Muscle of leg (tissue), 11 donors: ENCODE data around the gene DGKD. TPM values are rescaled to one million over a fixed set of nuclear protein-coding genes. Genes with fewer than 3 reads are reported as not detected.

Experiments used
- DNase-seq: peaks from one replicate; pipeline ENCODE4 v3.0.0; 2013
- H3K27ac ChIP-seq: one replicate; pipeline ENCODE4 v1.5.1; 2013; ENCODE audit warnings: mild to moderate bottlenecking, low read length, control low read depth
- H3K27me3 ChIP-seq: one replicate; pipeline ENCODE4 v1.6.1; 2013; ENCODE audit warnings: low read length; ENCODE audit not compliant: control insufficient read depth, insufficient read depth
- H3K36me3 ChIP-seq: one replicate; pipeline ENCODE4 v1.6.1; 2013; ENCODE audit warnings: low read length; ENCODE audit not compliant: control insufficient read depth, insufficient read depth
- H3K4me1 ChIP-seq: one replicate; pipeline ENCODE4 v1.6.1; 2013; ENCODE audit warnings: low read length; ENCODE audit not compliant: control insufficient read depth, insufficient read depth
- H3K4me3 ChIP-seq: one replicate; pipeline ENCODE4 v1.5.1; 2013; ENCODE audit warnings: low read length, control low read depth
- H3K9me3 ChIP-seq: replicated peaks from 2 replicates; pipeline ENCODE4 v1.6.1; 2013; ENCODE audit warnings: low read depth, low read length; ENCODE audit not compliant: control insufficient read depth
- WGBS: methylation state at CpG from one replicate; pipeline ENCODE4 v1.1.5; 2013; ENCODE audit warnings: missing lambda C conversion rate; ENCODE audit not compliant: insufficient coverage; 5-methylcytosine and 5-hydroxymethylcytosine counted together
- polyA plus RNA-seq, 8 donors: library from polyadenylated mRNA; unstranded; fragments of 120-200 nt; gene quantifications; one replicate each; pipeline versions ENCODE4 v1.2.1 to v1.2.3, GENCODE V29; 2013; ENCODE audit warnings: inconsistent platforms in 1 of 8, low replicate concordance in 1 of 8; ENCODE audit not compliant: insufficient read length in 8 of 8, insufficient read depth in 1 of 8
- total RNA-seq: library from RNA; stranded (reverse); fragments of 120-200 nt; gene quantifications from one replicate; pipeline ENCODE4 v1.2.4, GENCODE V29; 2013

Gene DGKD
- total and polyA plus RNA-seq, 9 donors = 14.7 to 30.3 (median 22.3) TPM

GRCh38 chr2:233410196-233410760, 56.0 kb downstream of the DGKD start:
- Histone ChIP-seq H3K9me3 (peaks cover 8% of the 10 kb centered on the region), H3K27ac (no peak overlapping the region), H3K4me3 (no peak overlapping the region), H3K36me3 (peaks cover 4% of the 10 kb centered on the region), H3K27me3 (no peaks in the 10 kb centered on the region), H3K4me1 (peaks cover 29% of the 10 kb centered on the region)
- DNase-seq = no peak
- 100% methylated on average over 3 of the region's 5 CpGs for WGBS

GRCh38 chr2:233411162-233411561, 56.9 kb downstream of the DGKD start:
- H3K4me1 ChIP-seq = peaks cover 36% of the 10 kb centered on the region
- DNase-seq = no peak

GRCh38 chr2:233412405-233412804, 58.1 kb downstream of the DGKD start:
- Histone ChIP-seq H3K36me3 (peaks cover 2% of the 10 kb centered on the region), H3K9me3 (peaks cover 8% of the 10 kb centered on the region), H3K4me1 (peaks cover 36% of the 10 kb centered on the region)

More at GRCh38 chr2:233411162-233411561, 56.9 kb downstream of the DGKD start:
- H3K27ac ChIP-seq = no peak overlapping the region
- H3K9me3 ChIP-seq = peaks cover 8% of the 10 kb centered on the region
- H3K36me3 ChIP-seq = peaks cover 4% of the 10 kb centered on the region
- H3K4me3 ChIP-seq = no peak overlapping the region
- H3K27me3 ChIP-seq = no peaks in the 10 kb centered on the region
- no CpG with 5 or more reads among the region's 1 CpG for WGBS

DNA sequence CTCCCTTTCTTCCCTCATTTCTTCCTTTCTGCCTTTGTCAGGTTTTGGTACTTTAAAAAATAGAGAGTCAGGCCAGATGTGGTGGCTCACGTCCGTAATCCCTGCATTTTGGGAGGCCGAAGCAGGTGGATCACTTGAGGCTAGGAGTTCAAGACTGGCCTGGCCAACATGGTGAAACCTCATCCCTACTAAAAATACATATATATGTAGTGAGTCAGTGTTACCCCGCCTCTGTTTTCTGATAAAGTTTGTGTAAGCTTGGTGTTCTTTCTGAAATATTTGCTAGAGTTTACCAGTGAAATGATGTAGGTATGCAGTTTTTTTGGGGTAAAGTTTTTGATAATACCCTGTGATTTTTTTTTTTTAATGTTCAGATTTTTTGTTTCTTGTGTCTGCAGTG, 58.8 kb downstream of the DGKD start:
- no peak for DNase-seq
- no CpG with 5 or more reads among the region's 4 CpGs for WGBS
- Histone ChIP-seq H3K27me3 (no peaks in the 10 kb centered on the region), H3K4me3 (no peak overlapping the region), H3K9me3 (peaks cover 8% of the 10 kb centered on the region), H3K36me3 (peaks cover 2% of the 10 kb centered on the region), H3K4me1 (peaks cover 36% of the 10 kb centered on the region), H3K27ac (peak overlapping the region; percentile 42)

More at GRCh38 chr2:233412405-233412804, 58.1 kb downstream of the DGKD start:
- no peak overlapping the region for H3K4me3 ChIP-seq
- no peaks in the 10 kb centered on the region for H3K27me3 ChIP-seq
- DNase-seq = no peak
- no peak overlapping the region for H3K27ac ChIP-seq
- whole genome bisulfite sequencing = no CpG with 5 or more reads among the region's 3 CpGs

GRCh38 chr2:233413559-233414272, 59.4 kb downstream of the DGKD start:
- Histone ChIP-seq H3K4me1 (peaks cover 33% of the 10 kb centered on the region), H3K9me3 (peaks cover 8% of the 10 kb centered on the region), H3K36me3 (peaks cover 2% of the 10 kb centered on the region), H3K27ac (peak overlapping the region; percentile 59), H3K27me3 (no peaks in the 10 kb centered on the region), H3K4me3 (no peak overlapping the region)
- 68% methylated on average over 6 of the region's 9 CpGs for WGBS
- DNase-seq = peak; percentile 60

GRCh38 chr2:233414273-233414654, 60.0 kb downstream of the DGKD start:
- Histone ChIP-seq H3K36me3 (peaks cover 2% of the 10 kb centered on the region), H3K4me3 (no peak overlapping the region), H3K4me1 (peaks cover 37% of the 10 kb centered on the region), H3K27me3 (no peaks in the 10 kb centered on the region), H3K9me3 (peaks cover 8% of the 10 kb centered on the region), H3K27ac (peak overlapping the region; percentile 59)
- 88% methylated on average over 4 of the region's 4 CpGs for WGBS
- peak; percentile 43 for DNase-seq

DNA sequence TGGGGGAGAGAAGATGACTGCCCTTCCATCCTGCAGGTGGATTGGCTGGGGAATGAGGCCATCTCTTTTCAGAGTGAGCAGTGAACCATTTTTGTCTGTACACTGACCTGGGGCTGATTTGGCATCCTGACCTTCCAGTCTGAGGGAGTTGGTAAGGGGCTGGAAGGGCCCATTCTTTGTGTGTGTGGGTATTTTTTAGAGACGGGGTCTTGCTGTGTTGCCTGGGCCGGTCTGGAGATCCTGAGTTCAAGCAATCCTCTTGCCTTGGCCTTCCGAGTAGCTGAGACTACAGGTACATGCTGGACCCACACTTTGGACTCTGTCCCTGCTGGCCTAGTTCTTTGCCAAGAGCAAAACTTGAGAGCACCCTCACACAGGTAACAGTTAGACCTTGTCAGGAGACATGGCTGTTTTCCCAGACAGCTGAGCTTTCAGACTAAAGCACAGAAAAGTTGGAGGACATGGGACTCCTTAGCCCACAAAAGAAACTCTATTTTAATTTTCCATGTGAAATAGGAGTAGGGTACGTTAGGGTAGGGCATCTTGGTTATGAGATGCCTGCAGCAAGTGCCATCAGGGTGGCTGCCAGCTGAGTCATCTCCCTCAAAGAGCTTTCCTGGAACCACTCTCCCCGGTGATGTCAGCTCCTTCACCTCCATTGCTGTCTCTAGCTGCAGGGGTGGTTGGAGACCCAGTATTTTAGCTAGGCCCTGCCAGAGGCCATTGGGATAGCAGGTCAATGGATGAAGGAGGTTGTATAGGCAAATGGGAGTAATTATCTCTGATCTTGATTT, 60.7 kb downstream of the DGKD start:
- no peaks in the 10 kb centered on the region for H3K27me3 ChIP-seq
- H3K9me3 ChIP-seq = peaks cover 8% of the 10 kb centered on the region
- 87% methylated on average over 2 of the region's 5 CpGs for WGBS
- peaks cover 2% of the 10 kb centered on the region for H3K36me3 ChIP-seq
- DNase-seq = no peak
- peak overlapping the region; percentile 39 for H3K27ac ChIP-seq
- peaks cover 41% of the 10 kb centered on the region for H3K4me1 ChIP-seq
- no peak overlapping the region for H3K4me3 ChIP-seq

DNA sequence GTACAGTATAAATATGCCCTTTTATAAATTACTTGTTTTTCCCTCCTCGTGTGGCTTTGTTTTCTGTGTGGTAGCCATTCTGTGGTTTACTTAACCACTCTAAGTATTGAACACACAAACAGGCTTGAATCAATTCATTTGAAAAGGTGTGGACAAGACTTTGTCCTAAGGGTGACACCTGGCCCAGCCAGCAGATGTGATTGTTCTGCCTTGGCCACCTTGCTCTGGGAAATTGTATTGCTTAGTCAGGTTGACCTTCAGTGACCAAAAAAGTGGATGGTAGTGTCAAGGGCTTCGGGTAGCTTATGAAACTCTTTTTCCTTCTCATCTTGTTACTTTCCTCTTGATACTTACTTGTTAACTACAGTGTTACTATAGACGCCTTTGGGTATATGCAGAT, 61.9 kb downstream of the DGKD start:
- no peak for DNase-seq
- no peak overlapping the region for H3K27ac ChIP-seq
- H3K9me3 ChIP-seq = peaks cover 5% of the 10 kb centered on the region
- WGBS = no CpG with 5 or more reads among the region's 3 CpGs
- no peaks in the 10 kb centered on the region for H3K27me3 ChIP-seq
- peaks cover 2% of the 10 kb centered on the region for H3K36me3 ChIP-seq
- peaks cover 54% of the 10 kb centered on the region for H3K4me1 ChIP-seq
- H3K4me3 ChIP-seq = no peak overlapping the region

GRCh38 chr2:233416706-233417105, 62.4 kb downstream of the DGKD start:
- 83% methylated on average over 3 of the region's 6 CpGs for WGBS
- H3K27me3 ChIP-seq = no peaks in the 10 kb centered on the region
- peaks cover 2% of the 10 kb centered on the region for H3K9me3 ChIP-seq
- H3K4me1 ChIP-seq = peaks cover 59% of the 10 kb centered on the region
- H3K27ac ChIP-seq = no peak overlapping the region
- H3K36me3 ChIP-seq = peaks cover 2% of the 10 kb centered on the region
- no peak for DNase-seq
- H3K4me3 ChIP-seq = no peak overlapping the region

DNA sequence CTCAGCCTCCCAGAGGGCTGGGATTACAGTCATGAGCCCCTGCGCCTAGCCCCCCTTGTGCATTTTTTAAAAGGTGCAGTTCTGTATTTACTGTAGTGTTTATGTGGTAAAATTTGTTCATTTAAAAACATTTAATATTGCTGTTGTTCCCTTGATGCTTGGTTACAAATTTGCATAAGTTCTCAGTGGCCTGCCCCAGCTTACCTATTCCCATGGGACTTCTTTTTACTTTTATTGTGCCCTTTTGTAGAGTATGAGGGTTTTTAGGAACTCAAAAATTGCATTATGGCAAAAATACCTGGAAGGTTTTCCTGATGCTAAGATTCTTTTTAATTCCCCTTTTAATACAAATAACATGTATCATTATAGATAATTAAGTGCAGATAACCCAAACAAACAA, 63.0 kb downstream of the DGKD start:
- DNase-seq = no peak
- Histone ChIP-seq H3K27me3 (no peaks in the 10 kb centered on the region), H3K4me3 (no peak overlapping the region), H3K9me3 (peaks cover 2% of the 10 kb centered on the region), H3K36me3 (peaks cover 2% of the 10 kb centered on the region), H3K4me1 (peaks cover 65% of the 10 kb centered on the region), H3K27ac (no peak overlapping the region)
- WGBS = no CpG with 5 or more reads among the region's 1 CpG
